Natural killer cell (primary cell): Measurements from ENCODE around the gene ELOVL1. TPM values are rescaled to one million over a fixed set of nuclear protein-coding genes. Genes with fewer than 3 reads are reported as not detected.

ENCODE experiments used
- ATAC-seq, 3 donors: fragments of 150-1000 bp in 2 of 3; fragments of 200-7000 bp in 1 of 3; cut with Tn5 transposase; 1 replicate in 1 of 3; 2 replicates in 2 of 3; pipeline ENCODE4 v1.10.0; 2021; ENCODE audit warnings: mild to moderate bottlenecking in 2 of 3, moderate library complexity in 2 of 3
- DNase-seq, 2 donors: peaks; one replicate each; pipeline versions ENCODE4 v3.0.0 to v3.0.0-alpha.2; 2013 to 2021; ENCODE audit warnings: mixed read lengths in 1 of 2
- H3K27ac ChIP-seq: one replicate; pipeline ENCODE4 v1.5.1; 2013; ENCODE audit warnings: mild to moderate bottlenecking, low read length
- H3K27me3 ChIP-seq: one replicate; pipeline ENCODE4 v1.6.1; 2013; ENCODE audit warnings: low read length; ENCODE audit not compliant: control insufficient read depth, insufficient read depth
- H3K36me3 ChIP-seq: one replicate; pipeline ENCODE4 v1.6.1; 2013; ENCODE audit warnings: low read length; ENCODE audit not compliant: control insufficient read depth, insufficient read depth
- H3K4me1 ChIP-seq: one replicate; pipeline ENCODE4 v1.6.1; 2013; ENCODE audit warnings: low read length; ENCODE audit not compliant: control insufficient read depth, insufficient read depth
- H3K4me3 ChIP-seq: one replicate; pipeline ENCODE4 v1.5.1; 2013; ENCODE audit warnings: low read length
- H3K9me3 ChIP-seq: one replicate; pipeline ENCODE4 v1.6.1; 2013; ENCODE audit warnings: low read length; ENCODE audit not compliant: control insufficient read depth, insufficient read depth
- H3K27ac Mint-ChIP-seq, 2 donors: one replicate each; pipeline ENCODE4 v1.8.0; 2022; ENCODE audit warnings: mild to moderate bottlenecking in 2 of 2, mixed read lengths in 2 of 2, moderate library complexity in 1 of 2
- H3K27me3 Mint-ChIP-seq, 2 donors: one replicate each; pipeline ENCODE4 v1.8.0; 2022; ENCODE audit warnings: low read depth in 2 of 2, mixed read lengths in 2 of 2
- H3K36me3 Mint-ChIP-seq: one replicate; pipeline ENCODE4 v1.8.0; 2022; ENCODE audit warnings: mixed read lengths
- H3K4me1 Mint-ChIP-seq, 2 donors: one replicate each; pipeline ENCODE4 v1.8.0; 2022; ENCODE audit warnings: mixed read lengths in 2 of 2
- H3K4me3 Mint-ChIP-seq: one replicate; pipeline ENCODE4 v1.8.0; 2022; ENCODE audit warnings: mild to moderate bottlenecking, moderate library complexity, mixed read lengths
- H3K9me3 Mint-ChIP-seq, 2 donors: one replicate each; pipeline ENCODE4 v1.8.0; 2022; ENCODE audit warnings: mixed read lengths in 2 of 2
- WGBS: methylation state at CpG from one replicate; pipeline ENCODE4 v1.1.7; 2013; ENCODE audit warnings: missing lambda C conversion rate; ENCODE audit not compliant: insufficient coverage; 5-methylcytosine and 5-hydroxymethylcytosine counted together
- intact Hi-C: fragments of 100-400 bp; cut with micrococcal nuclease; formaldehyde crosslinking; loops from one replicate; pipeline ENCODE4 v1.14.2; 2022
- total RNA-seq, 4 donors: library from RNA; stranded (reverse); fragments of 120-200 nt in 1 of 4; gene quantifications; one replicate each; pipeline versions ENCODE4 v1.2.3 to v1.2.4, GENCODE V29; 2013 to 2022
- TF ChIP-seq, protein P1 (sequence below): fragments of 200-600 bp; IDR thresholded peaks from one replicate; pipeline ENCODE4 v1.8.0; 2022; ENCODE audit warnings: antibody characterized with exemption

ELOVL1 gene
- total RNA-seq, 3 donors from 2014 or later (not counting 1 experiment from before 2014, with no cell fraction given): 53.2 to 73.0 (median 67.5) TPM

DNA sequence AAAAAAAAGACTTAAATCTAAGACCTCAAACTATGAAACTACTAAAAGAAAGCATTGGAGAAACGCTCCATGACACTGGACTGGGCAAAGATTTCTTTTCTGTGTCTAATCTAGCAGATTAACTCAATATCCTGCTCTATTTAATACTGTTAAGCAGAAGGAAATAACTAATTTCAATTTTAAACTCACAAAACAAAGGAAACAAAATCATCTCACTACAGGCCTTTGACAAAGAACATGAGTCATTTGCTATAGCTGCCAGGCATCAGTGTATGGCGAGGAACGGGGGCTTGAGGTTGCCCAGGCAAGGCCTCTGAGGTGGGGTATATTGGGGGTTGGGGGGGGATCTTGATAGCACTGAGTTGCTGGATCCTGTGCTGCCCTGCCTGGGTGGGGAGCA lies 42.8 kb upstream of the ELOVL1 start:
- no peak overlapping the region for H3K4me3 Mint-ChIP-seq
- no peaks in the 10 kb centered on the region for H3K9me3 Mint-ChIP-seq
- H3K4me1 ChIP-seq: no peaks in the 10 kb centered on the region
- intact Hi-C loops: no loop called here
- no peak overlapping the region for H3K27ac Mint-ChIP-seq
- no peaks in the 10 kb centered on the region for H3K9me3 ChIP-seq
- H3K27ac ChIP-seq: no peak overlapping the region
- no peak for ATAC-seq
- no peaks in the 10 kb centered on the region for H3K27me3 ChIP-seq
- H3K27me3 Mint-ChIP-seq: no peaks in the 10 kb centered on the region
- TF ChIP-seq, protein P1, sequence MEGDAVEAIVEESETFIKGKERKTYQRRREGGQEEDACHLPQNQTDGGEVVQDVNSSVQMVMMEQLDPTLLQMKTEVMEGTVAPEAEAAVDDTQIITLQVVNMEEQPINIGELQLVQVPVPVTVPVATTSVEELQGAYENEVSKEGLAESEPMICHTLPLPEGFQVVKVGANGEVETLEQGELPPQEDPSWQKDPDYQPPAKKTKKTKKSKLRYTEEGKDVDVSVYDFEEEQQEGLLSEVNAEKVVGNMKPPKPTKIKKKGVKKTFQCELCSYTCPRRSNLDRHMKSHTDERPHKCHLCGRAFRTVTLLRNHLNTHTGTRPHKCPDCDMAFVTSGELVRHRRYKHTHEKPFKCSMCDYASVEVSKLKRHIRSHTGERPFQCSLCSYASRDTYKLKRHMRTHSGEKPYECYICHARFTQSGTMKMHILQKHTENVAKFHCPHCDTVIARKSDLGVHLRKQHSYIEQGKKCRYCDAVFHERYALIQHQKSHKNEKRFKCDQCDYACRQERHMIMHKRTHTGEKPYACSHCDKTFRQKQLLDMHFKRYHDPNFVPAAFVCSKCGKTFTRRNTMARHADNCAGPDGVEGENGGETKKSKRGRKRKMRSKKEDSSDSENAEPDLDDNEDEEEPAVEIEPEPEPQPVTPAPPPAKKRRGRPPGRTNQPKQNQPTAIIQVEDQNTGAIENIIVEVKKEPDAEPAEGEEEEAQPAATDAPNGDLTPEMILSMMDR: no peak
- no peaks in the 10 kb centered on the region for H3K36me3 Mint-ChIP-seq
- H3K4me3 ChIP-seq: no peak overlapping the region
- WGBS: 88% methylated on average over 2 of the region's 3 CpGs
- peaks cover 5% of the 10 kb centered on the region in 2 donors for H3K4me1 Mint-ChIP-seq
- peaks cover 37% of the 10 kb centered on the region for H3K36me3 ChIP-seq
- DNase-seq: no peak

DNA sequence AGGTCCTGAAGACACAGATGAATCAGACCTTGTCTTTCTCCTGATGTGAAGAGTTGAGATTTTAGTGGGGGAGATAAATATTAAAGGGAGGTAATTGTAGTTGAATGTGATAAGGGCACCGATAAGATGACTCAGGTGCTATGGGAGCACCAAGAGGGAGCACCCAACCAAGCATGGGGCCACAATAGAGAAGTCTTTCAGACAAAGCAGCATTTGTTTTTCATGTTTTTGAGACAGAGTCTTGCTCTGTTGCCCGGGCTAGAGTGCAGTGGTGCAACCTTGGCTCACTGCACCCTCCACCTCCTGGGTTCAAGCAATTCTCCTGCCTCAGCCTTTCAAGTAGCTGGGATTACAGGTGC lies 38.0 kb upstream of the ELOVL1 start:
- ATAC-seq: no peak
- intact Hi-C loops: no loop called here
- no peak overlapping the region for H3K4me3 Mint-ChIP-seq
- Histone ChIP-seq H3K36me3 (peaks cover 53% of the 10 kb centered on the region), H3K27me3 (no peaks in the 10 kb centered on the region), H3K4me3 (no peak overlapping the region), H3K4me1 (no peaks in the 10 kb centered on the region), H3K27ac (no peak overlapping the region), H3K9me3 (no peaks in the 10 kb centered on the region)
- 97% methylated on average over 2 of the region's 2 CpGs for WGBS
- peaks cover 11 to 12% of the 10 kb centered on the region in 2 donors for H3K4me1 Mint-ChIP-seq
- H3K27me3 Mint-ChIP-seq: no peaks in the 10 kb centered on the region
- H3K27ac Mint-ChIP-seq: no peak overlapping the region
- H3K36me3 Mint-ChIP-seq: no peaks in the 10 kb centered on the region
- no peak for DNase-seq
- H3K9me3 Mint-ChIP-seq: no peaks in the 10 kb centered on the region
- TF ChIP-seq, protein P1: no peak

DNA sequence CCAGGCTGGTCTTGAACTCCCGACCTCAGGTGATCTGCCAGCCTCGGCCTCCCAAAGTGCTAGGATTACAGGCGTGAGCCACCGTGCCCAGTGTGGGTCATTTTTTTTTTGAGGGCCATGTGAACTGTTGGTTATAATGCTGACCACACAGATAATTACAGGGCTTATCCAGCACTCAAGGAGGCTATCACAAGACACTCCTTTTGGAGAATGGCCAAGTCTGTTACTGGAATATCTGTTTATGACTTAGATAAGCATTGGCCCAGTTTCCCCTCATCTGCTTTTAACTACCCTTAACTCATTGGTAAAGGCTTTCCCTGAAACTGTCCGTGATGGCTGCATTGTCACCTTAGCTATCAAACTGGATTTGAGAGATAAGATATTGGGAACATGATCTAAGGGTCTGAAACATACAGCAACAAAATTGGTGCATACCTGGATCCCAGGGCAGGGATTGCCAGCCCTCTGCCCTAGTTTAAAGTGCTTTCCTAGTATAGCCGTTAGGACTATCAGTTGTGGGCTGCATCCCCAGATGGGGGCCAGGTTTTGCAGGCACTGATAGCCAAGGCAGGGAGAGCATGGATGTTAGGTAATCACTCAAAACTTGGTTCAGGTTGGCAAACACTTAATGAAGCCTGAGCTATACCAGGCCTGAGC lies 37.5 kb upstream of the ELOVL1 start:
- Histone ChIP-seq H3K36me3 (peaks cover 52% of the 10 kb centered on the region), H3K9me3 (no peaks in the 10 kb centered on the region), H3K4me3 (no peak overlapping the region), H3K4me1 (no peaks in the 10 kb centered on the region), H3K27me3 (no peaks in the 10 kb centered on the region), H3K27ac (no peak overlapping the region)
- H3K4me1 Mint-ChIP-seq: peaks cover 11 to 12% of the 10 kb centered on the region in 2 donors
- no peaks in the 10 kb centered on the region for H3K36me3 Mint-ChIP-seq
- no peak for ATAC-seq
- H3K9me3 Mint-ChIP-seq: no peaks in the 10 kb centered on the region
- H3K4me3 Mint-ChIP-seq: no peak overlapping the region
- no peak overlapping the region for H3K27ac Mint-ChIP-seq
- H3K27me3 Mint-ChIP-seq: no peaks in the 10 kb centered on the region
- TF ChIP-seq, protein P1: no peak
- no peak for DNase-seq
- intact Hi-C loops: no loop called here
- 98% methylated on average over 6 of the region's 6 CpGs for WGBS

DNA sequence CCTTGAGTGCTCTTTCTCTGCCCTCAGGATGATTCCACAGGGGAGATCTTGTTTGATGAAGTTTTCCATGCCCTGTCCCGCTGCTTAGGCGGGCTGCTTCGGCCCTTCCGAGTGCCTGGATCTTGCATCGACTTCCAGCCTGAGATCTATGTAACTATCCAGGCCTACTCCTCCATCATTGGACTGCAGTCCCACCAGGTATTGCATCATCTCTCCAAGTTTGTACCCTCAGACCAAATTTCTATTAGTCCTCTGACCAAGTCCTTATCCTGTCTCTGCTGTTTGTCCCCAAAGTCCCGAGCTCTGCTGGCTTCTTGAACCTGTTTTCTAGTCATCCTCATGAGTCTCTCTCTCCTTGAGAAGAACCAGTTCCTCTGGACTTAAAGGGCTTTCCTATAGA lies 36.5 kb upstream of the ELOVL1 start:
- H3K4me1 ChIP-seq: no peaks in the 10 kb centered on the region
- WGBS: 98% methylated on average over 6 of the region's 6 CpGs
- TF ChIP-seq, protein P1: no peak
- DNase-seq (no peak), ATAC-seq (no peak)
- H3K4me1 Mint-ChIP-seq: peaks cover 11 to 12% of the 10 kb centered on the region in 2 donors
- no peaks in the 10 kb centered on the region for H3K36me3 Mint-ChIP-seq
- no peak overlapping the region for H3K4me3 Mint-ChIP-seq
- H3K4me3 ChIP-seq: no peak overlapping the region
- no peaks in the 10 kb centered on the region for H3K9me3 ChIP-seq
- H3K27me3 ChIP-seq: no peaks in the 10 kb centered on the region
- H3K27ac ChIP-seq: no peak overlapping the region
- no peaks in the 10 kb centered on the region for H3K9me3 Mint-ChIP-seq
- no peak overlapping the region for H3K27ac Mint-ChIP-seq
- intact Hi-C loops: no loop called here
- no peaks in the 10 kb centered on the region for H3K27me3 Mint-ChIP-seq
- peaks cover 52% of the 10 kb centered on the region for H3K36me3 ChIP-seq
